Spleen (tissue), 7 donors: ENCODE measurements around the gene ZFYVE1.
"Not testable (repeated sequence)": the region's sequence is repeated elsewhere in the genome, so short reads cannot be mapped to it uniquely, and the experiment has no call there.

Experiments used
- POLR2A ChIP-seq, 3 donors: fragments of 450-650 bp; IDR thresholded peaks; one replicate each; pipeline ENCODE4 v1.5.1; 2017; ENCODE audit warnings: antibody characterized with exemption in 3 of 3, mild to moderate bottlenecking in 1 of 3
- TF ChIP-seq, protein P1 (sequence below), 11 experiments: fragments of 200-600 bp in 7 of 11; fragments of 450-650 bp in 4 of 11; sonication (generic) in 4 of 11; IDR thresholded peaks in 8 of 11; conservative IDR thresholded peaks in 3 of 11; 1 replicate in 7 of 11; 2 replicates in 4 of 11; pipeline versions ENCODE4 v1.4.0 to v1.8.0; 2016 to 2021; ENCODE audit warnings: antibody characterized with exemption in 11 of 11, inconsistent platforms in 4 of 11, mild to moderate bottlenecking in 1 of 11
- donor health status: DM: no; HTN: no; CAD: no; lungs with moderate emphysema.
- donor health status: DM: no; HTN: no; CAD: no.
- donor health status: DM: no; HTN: no; CAD: no.

DNA sequence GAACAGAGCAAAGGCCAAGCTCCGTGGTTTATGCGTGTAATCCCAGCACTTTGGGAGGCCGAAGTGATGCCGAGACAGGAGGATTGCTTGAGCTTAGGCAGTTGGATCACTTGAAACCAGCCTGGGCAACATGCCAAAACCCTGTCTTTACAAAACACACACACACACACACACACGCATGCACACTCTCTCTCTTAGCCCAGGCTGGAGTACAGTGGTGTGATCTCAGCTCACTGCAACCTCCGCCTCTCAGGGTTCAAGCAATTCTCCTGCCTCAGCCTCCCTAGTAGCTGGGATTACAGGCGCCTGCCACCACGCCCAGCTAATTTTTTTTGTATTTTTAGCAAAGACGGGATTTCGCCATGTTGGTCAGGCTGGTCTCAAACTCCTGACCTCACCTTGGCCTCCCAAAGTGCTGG lies 64.6 kb downstream of the ZFYVE1 start:
- not testable (repeated sequence) for TF ChIP-seq POLR2A (IDR thresholded peaks at IDR 0.05)
- TF ChIP-seq, protein P1, sequence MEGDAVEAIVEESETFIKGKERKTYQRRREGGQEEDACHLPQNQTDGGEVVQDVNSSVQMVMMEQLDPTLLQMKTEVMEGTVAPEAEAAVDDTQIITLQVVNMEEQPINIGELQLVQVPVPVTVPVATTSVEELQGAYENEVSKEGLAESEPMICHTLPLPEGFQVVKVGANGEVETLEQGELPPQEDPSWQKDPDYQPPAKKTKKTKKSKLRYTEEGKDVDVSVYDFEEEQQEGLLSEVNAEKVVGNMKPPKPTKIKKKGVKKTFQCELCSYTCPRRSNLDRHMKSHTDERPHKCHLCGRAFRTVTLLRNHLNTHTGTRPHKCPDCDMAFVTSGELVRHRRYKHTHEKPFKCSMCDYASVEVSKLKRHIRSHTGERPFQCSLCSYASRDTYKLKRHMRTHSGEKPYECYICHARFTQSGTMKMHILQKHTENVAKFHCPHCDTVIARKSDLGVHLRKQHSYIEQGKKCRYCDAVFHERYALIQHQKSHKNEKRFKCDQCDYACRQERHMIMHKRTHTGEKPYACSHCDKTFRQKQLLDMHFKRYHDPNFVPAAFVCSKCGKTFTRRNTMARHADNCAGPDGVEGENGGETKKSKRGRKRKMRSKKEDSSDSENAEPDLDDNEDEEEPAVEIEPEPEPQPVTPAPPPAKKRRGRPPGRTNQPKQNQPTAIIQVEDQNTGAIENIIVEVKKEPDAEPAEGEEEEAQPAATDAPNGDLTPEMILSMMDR (IDR thresholded peaks at IDR 0.05 in 8 of 11, conservative IDR thresholded peaks at IDR 0.05 in 3 of 11), result not testable (repeated sequence)
